GM12878 (cell line): ENCODE data around the gene PAPOLA. TPM values are rescaled to one million over a fixed set of nuclear protein-coding genes. Genes with fewer than 3 reads are reported as not detected.

ENCODE experiments used
- BHLHE40 ChIP-seq, 2 experiments: fragments of 450-650 bp in 1 of 2; IDR thresholded peaks; 2 replicates each; pipeline ENCODE4 v1.6.1; 2011 to 2017; ENCODE audit warnings: low read depth in 2 of 2, borderline replicate concordance in 1 of 2, improper control_type of control experiment in 1 of 2, low read length in 1 of 2, mild to moderate bottlenecking in 1 of 2
- CREB1 ChIP-seq: IDR thresholded peaks from 2 replicates; pipeline ENCODE4 v1.6.1; 2012; ENCODE audit warnings: low read depth, mild to moderate bottlenecking, inconsistent platforms
- FOXM1 ChIP-seq: IDR thresholded peaks from 2 replicates; pipeline ENCODE4 v1.6.1; 2012; ENCODE audit warnings: low read depth, mild to moderate bottlenecking, inconsistent platforms, low read length, moderate library complexity
- GABPA ChIP-seq: IDR thresholded peaks from 2 replicates; pipeline ENCODE4 v1.6.1; 2014; ENCODE audit warnings: antibody characterized with exemption, low read depth, mild to moderate bottlenecking, inconsistent platforms
- GATAD2B ChIP-seq: fragments of 450-650 bp; conservative IDR thresholded peaks from 2 replicates; pipeline ENCODE4 v1.6.1; 2017; ENCODE audit warnings: low read depth, mild to moderate bottlenecking, moderate library complexity
- MTA2 ChIP-seq: fragments of 450-650 bp; IDR thresholded peaks from 2 replicates; pipeline ENCODE4 v1.6.1; 2016; ENCODE audit warnings: low read depth, mild to moderate bottlenecking, moderate library complexity
- MYC ChIP-seq: IDR thresholded peaks from 2 replicates; pipeline ENCODE4 v1.6.1; 2011; ENCODE audit warnings: mild to moderate bottlenecking, low read length, moderate library complexity, inconsistent platforms; ENCODE audit not compliant: insufficient read depth, insufficient replicate concordance, insufficient read length, severe bottlenecking
- NR2F1 ChIP-seq: fragments of 450-650 bp; conservative IDR thresholded peaks from 2 replicates; pipeline ENCODE4 v1.6.1; 2017; ENCODE audit warnings: mild to moderate bottlenecking
- NRF1 ChIP-seq: conservative IDR thresholded peaks from 2 replicates; pipeline ENCODE4 v1.6.1; 2011; ENCODE audit warnings: mild to moderate bottlenecking, low read depth, low read length, improper control_type of control experiment
- PAX5 ChIP-seq: IDR thresholded peaks from 2 replicates; pipeline ENCODE4 v1.6.1; 2011; ENCODE audit warnings: low read depth, low read length, borderline replicate concordance
- PML ChIP-seq: IDR thresholded peaks from 2 replicates; pipeline ENCODE4 v1.6.1; 2012; ENCODE audit warnings: low read length, inconsistent platforms
- POU2F2 ChIP-seq: IDR thresholded peaks from 3 replicates; pipeline ENCODE4 v1.6.1; 2011; ENCODE audit warnings: low read depth, mild to moderate bottlenecking, low read length, borderline replicate concordance
- RB1 ChIP-seq: fragments of 450-650 bp; formaldehyde crosslinking; IDR thresholded peaks from 2 replicates; pipeline ENCODE4 v1.6.1; 2017; ENCODE audit warnings: mild to moderate bottlenecking, borderline replicate concordance
- SIX5 ChIP-seq: IDR thresholded peaks from 2 replicates; pipeline ENCODE4 v1.6.1; 2011; ENCODE audit warnings: mild to moderate bottlenecking, low read depth, low read length, moderate library complexity; ENCODE audit not compliant: severe bottlenecking
- TCF3 ChIP-seq: IDR thresholded peaks from 2 replicates; pipeline ENCODE4 v1.6.1; 2012; ENCODE audit warnings: low read depth, mild to moderate bottlenecking, low read length, borderline replicate concordance; ENCODE audit not compliant: insufficient read depth
- YY1 ChIP-seq: IDR thresholded peaks from 2 replicates; pipeline ENCODE4 v1.6.1; 2011; ENCODE audit warnings: low read depth, mild to moderate bottlenecking, low read length
- ZNF217 ChIP-seq: fragments of 450-650 bp; IDR thresholded peaks from 2 replicates; pipeline ENCODE4 v1.6.1; 2017; ENCODE audit warnings: antibody characterized with exemption, mild to moderate bottlenecking
- polyA plus RNA-seq, 11 experiments: library from polyadenylated mRNA; depleted of rRNA in 4 of 11; unstranded in 6 of 11; stranded (reverse) in 5 of 11; fragments of >200 nt; fragmentation: Nextera tagmentation in 4 of 11; fragmentation: Illumina TruSeq in 1 of 11; extraction: Ambion mirVana in 4 of 11; extraction: Trizol in 1 of 11; gene quantifications; 1 replicate in 1 of 11; 2 replicates in 10 of 11; pipeline versions ENCODE4 v1.2.1 to v1.2.3, GENCODE V29; 2011 to 2016; ENCODE audit warnings: inconsistent platforms in 2 of 11, missing spikeins in 2 of 11, low read depth in 1 of 11
- total RNA-seq, 4 experiments: library from RNA; depleted of rRNA in 3 of 4; stranded (reverse); fragments of >200 nt in 3 of 4; fragmentation: Illumina TruSeq in 1 of 4; extraction: Trizol in 1 of 4; gene quantifications; 2 replicates each; pipeline versions ENCODE4 v1.2.1 to v1.2.3, GENCODE V29; 2013 to 2021
- TF ChIP-seq, protein P1 (sequence below): fragments of 450-650 bp; IDR thresholded peaks from 2 replicates; pipeline ENCODE4 v1.6.1; 2016; ENCODE audit warnings: mild to moderate bottlenecking, moderate library complexity, borderline replicate concordance
- TF ChIP-seq, protein P2 (sequence below): fragments of 450-650 bp; IDR thresholded peaks from 2 replicates; pipeline ENCODE4 v1.6.1; 2018; ENCODE audit warnings: borderline replicate concordance, mild to moderate bottlenecking; ENCODE audit not compliant: partially characterized antibody
- TF ChIP-seq, protein P3 (sequence below): fragments of 450-650 bp; IDR thresholded peaks from 2 replicates; pipeline ENCODE4 v1.6.1; 2014; ENCODE audit warnings: mild to moderate bottlenecking

Gene PAPOLA
- total and polyA plus RNA-seq, 10 of the 15 experiments (the other 5 are each of a cell fraction or from before 2014, with no cell fraction given) = 46.0 to 185 (median 114) TPM

DNA sequence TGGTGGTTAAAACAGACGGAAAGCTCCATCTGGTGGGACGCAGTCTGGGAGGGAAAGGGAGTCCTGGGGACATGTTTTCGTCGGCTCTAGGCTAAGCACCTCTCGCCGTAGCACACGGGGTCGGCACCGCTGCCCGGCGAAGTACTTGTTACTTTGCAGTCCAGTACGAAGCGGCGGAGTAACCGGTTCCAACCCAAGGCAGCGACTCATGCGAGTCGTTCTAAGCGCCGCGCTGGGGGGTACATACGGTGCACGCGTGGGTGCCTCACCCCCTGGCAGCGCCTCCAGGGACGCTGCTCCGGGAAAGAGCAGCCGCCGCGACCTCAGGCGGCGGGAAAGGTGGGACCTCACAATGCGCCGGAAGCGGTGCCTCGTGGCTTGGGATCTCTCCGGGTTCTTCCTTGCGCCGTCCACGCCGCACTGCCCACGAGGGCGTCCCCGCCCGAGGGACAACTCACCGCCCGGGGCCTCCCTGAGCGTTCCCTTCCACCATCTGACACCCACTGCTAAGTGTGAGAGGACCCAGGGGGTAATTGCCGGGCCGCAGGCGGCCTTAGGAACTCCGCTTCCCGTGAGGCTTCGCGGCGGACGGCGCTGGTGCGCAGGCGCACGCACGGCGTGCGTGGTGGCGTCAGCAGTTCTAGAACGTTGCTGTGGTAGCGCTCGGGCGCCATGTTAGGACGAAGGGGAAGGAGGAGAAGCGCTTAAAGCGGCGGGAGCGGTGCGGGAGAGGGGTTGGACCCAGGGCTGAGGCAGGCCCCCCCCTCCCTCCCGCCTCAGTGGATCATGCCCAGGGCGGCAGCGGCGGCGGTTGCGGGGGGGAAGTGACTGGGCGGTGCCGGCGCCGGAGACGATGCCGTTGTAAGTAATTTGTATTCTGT is at the start of gene PAPOLA (continued):
- no peak for TF ChIP-seq GABPA
- TF ChIP-seq, protein P1, sequence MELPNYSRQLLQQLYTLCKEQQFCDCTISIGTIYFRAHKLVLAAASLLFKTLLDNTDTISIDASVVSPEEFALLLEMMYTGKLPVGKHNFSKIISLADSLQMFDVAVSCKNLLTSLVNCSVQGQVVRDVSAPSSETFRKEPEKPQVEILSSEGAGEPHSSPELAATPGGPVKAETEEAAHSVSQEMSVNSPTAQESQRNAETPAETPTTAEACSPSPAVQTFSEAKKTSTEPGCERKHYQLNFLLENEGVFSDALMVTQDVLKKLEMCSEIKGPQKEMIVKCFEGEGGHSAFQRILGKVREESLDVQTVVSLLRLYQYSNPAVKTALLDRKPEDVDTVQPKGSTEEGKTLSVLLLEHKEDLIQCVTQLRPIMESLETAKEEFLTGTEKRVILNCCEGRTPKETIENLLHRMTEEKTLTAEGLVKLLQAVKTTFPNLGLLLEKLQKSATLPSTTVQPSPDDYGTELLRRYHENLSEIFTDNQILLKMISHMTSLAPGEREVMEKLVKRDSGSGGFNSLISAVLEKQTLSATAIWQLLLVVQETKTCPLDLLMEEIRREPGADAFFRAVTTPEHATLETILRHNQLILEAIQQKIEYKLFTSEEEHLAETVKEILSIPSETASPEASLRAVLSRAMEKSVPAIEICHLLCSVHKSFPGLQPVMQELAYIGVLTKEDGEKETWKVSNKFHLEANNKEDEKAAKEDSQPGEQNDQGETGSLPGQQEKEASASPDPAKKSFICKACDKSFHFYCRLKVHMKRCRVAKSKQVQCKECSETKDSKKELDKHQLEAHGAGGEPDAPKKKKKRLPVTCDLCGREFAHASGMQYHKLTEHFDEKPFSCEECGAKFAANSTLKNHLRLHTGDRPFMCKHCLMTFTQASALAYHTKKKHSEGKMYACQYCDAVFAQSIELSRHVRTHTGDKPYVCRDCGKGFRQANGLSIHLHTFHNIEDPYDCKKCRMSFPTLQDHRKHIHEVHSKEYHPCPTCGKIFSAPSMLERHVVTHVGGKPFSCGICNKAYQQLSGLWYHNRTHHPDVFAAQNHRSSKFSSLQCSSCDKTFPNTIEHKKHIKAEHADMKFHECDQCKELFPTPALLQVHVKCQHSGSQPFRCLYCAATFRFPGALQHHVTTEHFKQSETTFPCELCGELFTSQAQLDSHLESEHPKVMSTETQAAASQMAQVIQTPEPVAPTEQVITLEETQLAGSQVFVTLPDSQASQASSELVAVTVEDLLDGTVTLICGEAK = peak; percentile 38; the same call in 1 of the 2 replicates
- peak; percentile 20; the same call in 1 of the 2 replicates for TF ChIP-seq PAX5
- TF ChIP-seq GATAD2B = peak; percentile 88
- TF ChIP-seq BHLHE40 (IDR thresholded peaks at IDR 0.05; ENCODE audit: borderline replicate concordance in 1 of 2, low read depth in 2 of 2, low read length in 1 of 2) = peak in 1 of 2 experiments; percentile 32; a peak in 1 of 4 replicates
- TF ChIP-seq YY1 = peak; percentile 96
- TF ChIP-seq RB1 = peak; percentile 89
- TF ChIP-seq, protein P2, sequence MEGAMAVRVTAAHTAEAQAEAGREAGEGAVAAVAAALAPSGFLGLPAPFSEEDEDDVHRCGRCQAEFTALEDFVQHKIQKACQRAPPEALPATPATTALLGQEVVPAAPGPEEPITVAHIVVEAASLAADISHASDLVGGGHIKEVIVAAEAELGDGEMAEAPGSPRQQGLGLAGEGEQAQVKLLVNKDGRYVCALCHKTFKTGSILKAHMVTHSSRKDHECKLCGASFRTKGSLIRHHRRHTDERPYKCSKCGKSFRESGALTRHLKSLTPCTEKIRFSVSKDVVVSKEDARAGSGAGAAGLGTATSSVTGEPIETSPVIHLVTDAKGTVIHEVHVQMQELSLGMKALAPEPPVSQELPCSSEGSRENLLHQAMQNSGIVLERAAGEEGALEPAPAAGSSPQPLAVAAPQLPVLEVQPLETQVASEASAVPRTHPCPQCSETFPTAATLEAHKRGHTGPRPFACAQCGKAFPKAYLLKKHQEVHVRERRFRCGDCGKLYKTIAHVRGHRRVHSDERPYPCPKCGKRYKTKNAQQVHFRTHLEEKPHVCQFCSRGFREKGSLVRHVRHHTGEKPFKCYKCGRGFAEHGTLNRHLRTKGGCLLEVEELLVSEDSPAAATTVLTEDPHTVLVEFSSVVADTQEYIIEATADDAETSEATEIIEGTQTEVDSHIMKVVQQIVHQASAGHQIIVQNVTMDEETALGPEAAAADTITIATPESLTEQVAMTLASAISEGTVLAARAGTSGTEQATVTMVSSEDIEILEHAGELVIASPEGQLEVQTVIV = peak; percentile 13
- TF ChIP-seq MYC = peak; percentile 73
- TF ChIP-seq SIX5 = peak; percentile 83
- TF ChIP-seq MTA2 = 0 out of 2 replicates have a peak, but pooled peaks have one; percentile 7
- TF ChIP-seq NR2F1 = peak; percentile 51
- TF ChIP-seq ZNF217 = no peak
- TF ChIP-seq PML = peak; percentile 89; the same call in 1 of the 2 replicates
- TF ChIP-seq, protein P3, sequence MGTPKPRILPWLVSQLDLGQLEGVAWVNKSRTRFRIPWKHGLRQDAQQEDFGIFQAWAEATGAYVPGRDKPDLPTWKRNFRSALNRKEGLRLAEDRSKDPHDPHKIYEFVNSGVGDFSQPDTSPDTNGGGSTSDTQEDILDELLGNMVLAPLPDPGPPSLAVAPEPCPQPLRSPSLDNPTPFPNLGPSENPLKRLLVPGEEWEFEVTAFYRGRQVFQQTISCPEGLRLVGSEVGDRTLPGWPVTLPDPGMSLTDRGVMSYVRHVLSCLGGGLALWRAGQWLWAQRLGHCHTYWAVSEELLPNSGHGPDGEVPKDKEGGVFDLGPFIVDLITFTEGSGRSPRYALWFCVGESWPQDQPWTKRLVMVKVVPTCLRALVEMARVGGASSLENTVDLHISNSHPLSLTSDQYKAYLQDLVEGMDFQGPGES = no peak
- peak; percentile 95 for TF ChIP-seq NRF1
- TF ChIP-seq CREB1 = peak; percentile 93
- peak; percentile 83 for TF ChIP-seq POU2F2
- TF ChIP-seq TCF3 = 0 out of 2 replicates have a peak, but pooled peaks have one; percentile 74
- no peak for TF ChIP-seq FOXM1
